ENCODE measurements around the gene TBRG1.

GRCh38 chr11:124674571-124674970, 51.9 kb downstream of the TBRG1 start:
- TF ChIP-seq CTCF (IDR thresholded peaks at IDR 0.05), result no peak
- no peak for TF ChIP-seq POLR2AphosphoS5 (IDR thresholded peaks at IDR 0.05)
